ENCODE results near the gene SLFNL1.

Gene SLFNL1

DNA sequence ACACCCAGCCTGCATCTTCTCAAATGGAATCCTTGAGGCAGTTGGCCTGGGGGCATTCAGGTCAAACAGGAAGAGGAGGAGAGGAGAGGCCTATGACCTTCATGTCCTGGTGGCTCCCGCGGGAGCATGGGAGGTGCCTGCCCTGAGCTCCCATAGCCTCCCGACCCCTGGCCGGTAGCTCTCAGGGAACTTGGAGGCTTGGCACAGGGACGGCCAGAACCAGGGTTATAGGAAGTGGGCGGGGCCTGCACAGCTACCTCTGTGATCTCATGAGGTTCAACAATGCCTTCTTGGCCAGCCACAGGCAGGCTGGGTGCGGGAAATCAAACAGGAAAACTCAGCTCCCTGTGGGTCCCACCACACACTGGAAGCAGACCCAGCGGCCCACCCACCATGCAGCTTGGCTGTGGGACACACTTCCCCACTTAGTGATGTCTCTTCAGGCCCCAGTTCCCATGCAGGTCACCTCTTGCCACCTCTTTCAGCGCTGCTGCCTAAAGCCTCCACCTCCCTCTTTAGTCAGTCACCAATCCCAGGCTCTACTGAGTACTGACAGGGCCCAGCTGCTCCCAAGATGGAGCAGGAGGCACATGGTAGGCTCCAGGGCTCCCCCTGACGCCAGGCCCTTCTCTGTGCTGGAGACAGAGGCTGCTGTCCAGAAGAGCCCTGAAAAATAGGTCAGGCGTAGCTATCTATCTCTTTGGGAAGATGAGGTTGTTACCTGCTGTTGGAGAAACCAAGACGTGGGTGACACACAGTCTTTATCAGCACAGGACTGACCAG is at the start of gene SLFNL1:
SLFNL1 (minus strand) TSS at position 200 of the 783 bp plus-strand sequence. CDS start 1,065 bp downstream, outside the sequence.
- no peak for DNase-seq

- no peak for DNase-seq
These were observed 35.4 kb upstream of the SLFNL1 start for GRCh38 chr1:41056907-41057306.

- no peak for DNase-seq
These were observed 31.8 kb upstream of the SLFNL1 start for GRCh38 chr1:41053316-41053715.

GRCh38 chr1:41051022-41051421 is 29.5 kb upstream of the SLFNL1 start:
- no peak for DNase-seq

- DNase-seq, result no peak
These were observed 27.0 kb upstream of the SLFNL1 start for GRCh38 chr1:41048540-41048939.

DNA sequence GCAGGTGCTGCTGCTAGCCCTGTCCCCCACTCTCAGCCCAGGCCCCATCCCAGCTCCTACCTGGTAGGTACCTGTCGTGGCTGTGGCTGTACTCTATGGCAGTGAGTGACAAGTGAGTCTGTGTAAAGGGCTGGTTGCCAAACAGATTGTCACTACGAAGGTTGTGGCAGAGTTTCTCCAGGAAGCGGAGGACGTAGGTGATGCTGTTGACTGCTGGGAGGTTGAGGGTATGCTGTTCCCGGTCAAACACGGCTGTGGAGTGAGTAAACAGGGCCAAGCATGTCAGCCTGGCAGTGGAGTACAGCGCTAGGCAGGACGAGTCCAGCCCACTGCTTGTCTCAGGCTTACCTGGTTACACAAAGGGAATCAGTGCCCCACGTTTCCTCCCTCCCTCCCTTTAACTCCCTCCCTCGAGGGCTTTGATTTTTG is 24.8 kb upstream of the SLFNL1 start:
- DNase-seq, result no peak

- no peak for DNase-seq
These were observed 24.2 kb upstream of the SLFNL1 start for GRCh38 chr1:41045740-41046139.

- DNase-seq, result no peak
These were observed 22.7 kb upstream of the SLFNL1 start for GRCh38 chr1:41044187-41044586.

- DNase-seq, result no peak
These were observed 20.2 kb upstream of the SLFNL1 start for GRCh38 chr1:41041614-41042270.

GRCh38 chr1:41038110-41038509 is 16.6 kb upstream of the SLFNL1 start:
- no peak for DNase-seq

GRCh38 chr1:41037116-41037903 is 15.8 kb upstream of the SLFNL1 start:
- DNase-seq, result no peak

GRCh38 chr1:41033272-41033671 is 11.7 kb upstream of the SLFNL1 start:
- DNase-seq, result no peak

- no peak for DNase-seq
These were observed 10.6 kb upstream of the SLFNL1 start for GRCh38 chr1:41032147-41032546.

DNA sequence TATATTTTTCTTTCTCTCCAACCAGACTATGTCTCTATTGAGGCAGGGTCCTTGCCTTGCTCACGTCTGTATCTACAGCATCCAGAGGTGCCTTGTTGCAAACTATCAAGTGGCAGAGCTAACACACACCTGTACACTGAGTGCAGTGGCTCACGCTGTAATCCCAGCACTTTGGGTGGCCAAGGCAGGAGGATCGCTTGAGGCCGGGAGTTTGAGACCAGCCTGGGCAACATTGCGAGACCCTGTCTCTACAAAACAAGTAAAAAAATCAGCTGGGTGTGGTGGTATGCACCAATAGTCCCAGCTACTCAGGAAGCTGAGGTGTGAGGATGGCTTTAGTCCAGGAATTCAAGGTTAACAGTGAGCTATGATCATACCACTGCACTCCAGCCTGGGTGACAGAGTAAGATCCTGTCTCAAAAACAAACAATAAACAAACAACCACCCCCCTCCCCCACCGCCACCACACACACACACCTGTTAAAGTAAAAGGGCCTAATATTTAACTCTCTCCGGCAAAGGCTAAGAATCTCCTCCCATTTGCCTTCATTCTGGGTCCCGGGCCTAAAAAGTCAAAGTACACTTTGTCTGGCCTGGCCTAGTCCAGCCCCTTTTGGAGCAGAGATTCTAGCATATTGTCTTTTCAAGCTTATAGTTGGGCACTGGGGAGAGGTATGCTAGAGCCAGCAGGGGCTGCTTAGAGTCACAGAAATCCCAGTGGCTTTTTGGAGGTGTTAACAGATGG is 9.5 kb upstream of the SLFNL1 start:
- DNase-seq, result no peak

- DNase-seq, result no peak
These were observed 6.6 kb upstream of the SLFNL1 start for GRCh38 chr1:41028034-41028642.

- no peak for DNase-seq
These were observed 4.7 kb upstream of the SLFNL1 start for GRCh38 chr1:41025979-41026819.

GRCh38 chr1:41024953-41025352 is 3.4 kb upstream of the SLFNL1 start:
- no peak for DNase-seq

- no peak for DNase-seq
These were observed 1.9 kb upstream of the SLFNL1 start for GRCh38 chr1:41023279-41023990.

DNA sequence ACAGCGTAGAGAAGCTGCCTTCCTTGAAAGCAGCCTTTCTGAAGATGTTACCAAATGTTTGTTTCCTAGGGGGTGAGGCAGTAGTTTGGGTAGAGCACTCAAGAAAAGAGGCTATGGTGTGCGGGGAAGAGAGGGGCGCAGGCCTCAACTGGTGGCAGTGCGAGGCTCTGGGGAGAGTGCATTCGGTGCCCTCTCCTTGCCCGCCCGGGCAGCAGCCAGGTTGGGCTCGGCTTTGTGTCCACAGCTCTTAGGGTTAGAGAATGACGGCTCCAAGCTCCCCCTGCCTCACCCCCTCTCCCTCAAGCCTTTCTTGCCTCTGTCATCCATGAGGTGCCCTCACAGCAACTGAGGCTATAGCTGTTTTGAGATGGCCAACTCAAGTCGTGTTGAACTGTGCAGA is 899 bp upstream of the SLFNL1 start:
- DNase-seq, result no peak

DNA sequence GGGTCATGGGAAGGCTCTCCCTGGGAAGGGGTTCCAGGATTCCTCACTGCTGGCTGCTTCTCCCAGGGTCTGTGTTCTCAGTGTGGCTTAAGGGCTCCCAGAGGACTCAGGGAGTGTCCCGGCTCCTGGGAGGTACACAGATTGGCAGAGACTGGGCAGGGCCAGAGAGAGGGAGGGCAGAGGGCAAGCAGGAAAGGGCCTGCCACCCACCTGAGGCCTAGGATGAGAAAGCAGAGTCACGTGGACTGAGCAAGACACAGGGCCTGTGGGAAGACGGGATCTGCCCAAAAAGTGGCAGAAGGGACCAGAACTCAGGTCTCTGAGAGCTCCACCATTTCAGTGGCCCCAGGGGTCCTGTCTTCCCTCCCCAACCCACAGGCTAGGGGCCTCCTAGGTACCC is 871 bp downstream of the SLFNL1 start:
- no peak for DNase-seq

GRCh38 chr1:41020109-41020576 is 1.4 kb downstream of the SLFNL1 start:
- no peak for DNase-seq

Measured in activated naive CD4-positive, alpha-beta T cell treated with Interleukin-2 at 50 U/mL for 16 hours (primary cell).